GM19099 (cell line): ENCODE data around the gene FHIT.

Experiments used
- POLR2A ChIP-seq: IDR thresholded peaks from 3 replicates; pipeline ENCODE4 v1.6.1; 2011; ENCODE audit warnings: low read depth; ENCODE audit not compliant: insufficient read length; ENCODE audit errors: extremely low read depth

Gene FHIT

GRCh38 chr3:61108247-61109019, 142.8 kb downstream of the FHIT start:
- no peak for TF ChIP-seq POLR2A

GRCh38 chr3:61094608-61095007, 156.6 kb downstream of the FHIT start:
- TF ChIP-seq POLR2A, result no peak

- no peak for TF ChIP-seq POLR2A
Measured at GRCh38 chr3:61093364-61093763, 157.9 kb downstream of the FHIT start.

GRCh38 chr3:61092870-61093269, 158.4 kb downstream of the FHIT start:
- TF ChIP-seq POLR2A, result no peak

GRCh38 chr3:61090389-61091169, 160.7 kb downstream of the FHIT start:
- TF ChIP-seq POLR2A, result no peak

- no peak for TF ChIP-seq POLR2A
Measured at GRCh38 chr3:61087465-61087864, 163.8 kb downstream of the FHIT start.

GRCh38 chr3:61081554-61081953, 169.7 kb downstream of the FHIT start:
- TF ChIP-seq POLR2A, result no peak

GRCh38 chr3:61080737-61081445, 170.4 kb downstream of the FHIT start:
- TF ChIP-seq POLR2A, result no peak

GRCh38 chr3:61078048-61078752, 173.1 kb downstream of the FHIT start:
- TF ChIP-seq POLR2A, result no peak

GRCh38 chr3:61077551-61077950, 173.7 kb downstream of the FHIT start:
- TF ChIP-seq POLR2A, result no peak

- TF ChIP-seq POLR2A, result no peak
Measured at GRCh38 chr3:61074783-61075182, 176.5 kb downstream of the FHIT start.

- TF ChIP-seq POLR2A, result no peak
Measured at GRCh38 chr3:61073566-61074165, 177.6 kb downstream of the FHIT start.

GRCh38 chr3:61068084-61068483, 183.2 kb downstream of the FHIT start:
- TF ChIP-seq POLR2A, result no peak

- no peak for TF ChIP-seq POLR2A
Measured at GRCh38 chr3:61066800-61067199, 184.5 kb downstream of the FHIT start.
